ENCODE measurements around the gene NOP9. TPM values are rescaled to one million over a fixed set of nuclear protein-coding genes. Genes with fewer than 3 reads are reported as not detected.

The NOP9 gene
- total RNA-seq, 1 donor from 2014 or later, result 23.5 TPM

DNA sequence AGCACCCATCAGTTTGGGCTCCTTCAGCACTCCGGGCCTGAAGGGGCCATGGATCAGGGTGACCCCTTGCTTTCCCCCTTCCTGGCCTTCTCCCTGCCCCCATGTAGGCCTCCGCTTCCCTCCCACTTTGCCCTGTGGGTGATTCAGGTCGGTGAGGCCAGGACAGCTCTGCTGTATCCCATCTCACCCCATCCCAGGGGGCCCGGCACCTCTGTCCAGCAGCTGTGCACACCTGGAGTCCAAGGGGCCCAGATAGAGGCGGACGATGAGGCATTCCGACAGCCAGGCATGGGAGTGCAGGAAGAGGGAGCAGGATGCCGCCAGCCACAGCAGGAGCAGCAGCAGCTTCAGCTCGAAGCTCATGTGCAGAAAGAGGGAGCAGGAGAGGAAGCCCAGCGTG lies 23.0 kb downstream of the NOP9 start:
- Mint-ChIP-seq H3K4me1 (ENCODE audit: low read depth, unreplicated experiment) (peaks cover 3% of the 10 kb centered on the region), H3K27me3 (ENCODE audit: low read depth, unreplicated experiment) (peaks cover 43% of the 10 kb centered on the region), H3K9me3 (ENCODE audit: unreplicated experiment) (no peaks in the 10 kb centered on the region)

DNA sequence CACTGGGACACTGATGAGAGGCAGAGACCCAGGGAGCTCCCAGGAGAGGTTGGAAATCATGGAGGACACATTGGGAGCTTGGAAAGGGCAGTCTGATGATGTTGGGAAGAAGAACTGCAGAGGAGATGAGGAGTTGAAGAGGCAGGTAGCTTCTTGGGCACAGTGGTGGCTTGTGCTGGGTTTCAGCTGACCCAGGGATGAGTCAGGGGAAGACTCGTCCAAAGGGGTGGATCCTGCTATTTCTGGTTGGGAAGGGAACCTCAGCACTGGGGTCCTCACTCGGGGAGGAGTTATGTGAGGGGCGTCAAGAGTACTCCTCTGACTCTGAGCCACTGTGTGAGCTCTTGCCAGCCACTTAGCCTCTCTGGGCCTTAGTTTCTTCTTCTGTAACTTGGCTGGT lies 23.7 kb downstream of the NOP9 start:
- TF ChIP-seq, protein P1, sequence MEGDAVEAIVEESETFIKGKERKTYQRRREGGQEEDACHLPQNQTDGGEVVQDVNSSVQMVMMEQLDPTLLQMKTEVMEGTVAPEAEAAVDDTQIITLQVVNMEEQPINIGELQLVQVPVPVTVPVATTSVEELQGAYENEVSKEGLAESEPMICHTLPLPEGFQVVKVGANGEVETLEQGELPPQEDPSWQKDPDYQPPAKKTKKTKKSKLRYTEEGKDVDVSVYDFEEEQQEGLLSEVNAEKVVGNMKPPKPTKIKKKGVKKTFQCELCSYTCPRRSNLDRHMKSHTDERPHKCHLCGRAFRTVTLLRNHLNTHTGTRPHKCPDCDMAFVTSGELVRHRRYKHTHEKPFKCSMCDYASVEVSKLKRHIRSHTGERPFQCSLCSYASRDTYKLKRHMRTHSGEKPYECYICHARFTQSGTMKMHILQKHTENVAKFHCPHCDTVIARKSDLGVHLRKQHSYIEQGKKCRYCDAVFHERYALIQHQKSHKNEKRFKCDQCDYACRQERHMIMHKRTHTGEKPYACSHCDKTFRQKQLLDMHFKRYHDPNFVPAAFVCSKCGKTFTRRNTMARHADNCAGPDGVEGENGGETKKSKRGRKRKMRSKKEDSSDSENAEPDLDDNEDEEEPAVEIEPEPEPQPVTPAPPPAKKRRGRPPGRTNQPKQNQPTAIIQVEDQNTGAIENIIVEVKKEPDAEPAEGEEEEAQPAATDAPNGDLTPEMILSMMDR (IDR thresholded peaks at IDR 0.05; ENCODE audit: insufficient read depth, low read depth, low read length), result no peak
- no peak for TF ChIP-seq EZH2 (IDR thresholded peaks at IDR 0.05; ENCODE audit: insufficient read depth, low read length)
- H4K20me1 ChIP-seq (ENCODE audit: insufficient read depth, low read length), result no peaks in the 10 kb centered on the region
- no peaks in the 10 kb centered on the region for H3K4me1 ChIP-seq (ENCODE audit: insufficient read depth, low read length)
- no peak overlapping the region for H3K9ac ChIP-seq (ENCODE audit: low read length)
- no peak overlapping the region for H3K27ac ChIP-seq (ENCODE audit: low read depth, low read length)
- H3K4me3 ChIP-seq (ENCODE audit: insufficient read depth, low read depth, low read length), result no peak overlapping the region
- Mint-ChIP-seq H3K9me3 (ENCODE audit: unreplicated experiment) (no peaks in the 10 kb centered on the region), H3K4me3 (ENCODE audit: unreplicated experiment) (no peak overlapping the region), H3K27ac (ENCODE audit: unreplicated experiment) (no peak overlapping the region), H3K36me3 (ENCODE audit: low read depth, unreplicated experiment) (no peaks in the 10 kb centered on the region), H3K27me3 (ENCODE audit: low read depth, unreplicated experiment) (peaks cover 39% of the 10 kb centered on the region), H3K4me1 (ENCODE audit: low read depth, unreplicated experiment) (peaks cover 3% of the 10 kb centered on the region)
- DNase-seq (ENCODE audit: low read depth), result no peak
- no peak for FAIRE-seq
- no peaks in the 10 kb centered on the region for H3K36me3 ChIP-seq (ENCODE audit: insufficient read depth, low read length)
- H3K27me3 ChIP-seq (ENCODE audit: insufficient read depth, low read length), result peaks cover 31% of the 10 kb centered on the region
- no peak overlapping the region for H3K4me2 ChIP-seq (ENCODE audit: low read length)
- H3K79me2 ChIP-seq (ENCODE audit: insufficient read depth, low read length), result no peaks in the 10 kb centered on the region
- no peak overlapping the region for H2AFZ ChIP-seq (ENCODE audit: low read depth, low read length)
- H3K9me3 ChIP-seq (ENCODE audit: insufficient read depth, low read depth, low read length), result no peaks in the 10 kb centered on the region

More for the DNA sequence above, 23.0 kb downstream of the NOP9 start:
- Histone ChIP-seq H3K27me3 (ENCODE audit: insufficient read depth, low read length) (peaks cover 31% of the 10 kb centered on the region), H3K4me2 (ENCODE audit: low read length) (no peak overlapping the region), H3K9me3 (ENCODE audit: insufficient read depth, low read depth, low read length) (no peaks in the 10 kb centered on the region), H2AFZ (ENCODE audit: low read depth, low read length) (no peak overlapping the region), H3K4me3 (ENCODE audit: insufficient read depth, low read depth, low read length) (no peak overlapping the region), H3K36me3 (ENCODE audit: insufficient read depth, low read length) (no peaks in the 10 kb centered on the region), H4K20me1 (ENCODE audit: insufficient read depth, low read length) (no peaks in the 10 kb centered on the region), H3K9ac (ENCODE audit: low read length) (no peak overlapping the region), H3K4me1 (ENCODE audit: insufficient read depth, low read length) (no peaks in the 10 kb centered on the region), H3K27ac (ENCODE audit: low read depth, low read length) (no peak overlapping the region), H3K79me2 (ENCODE audit: insufficient read depth, low read length) (no peaks in the 10 kb centered on the region)
- no peak for TF ChIP-seq EZH2 (IDR thresholded peaks at IDR 0.05; ENCODE audit: insufficient read depth, low read length)
- TF ChIP-seq, protein P1 (IDR thresholded peaks at IDR 0.05; ENCODE audit: insufficient read depth, low read depth, low read length), result no peak
- no peak for FAIRE-seq
- Mint-ChIP-seq H3K36me3 (ENCODE audit: low read depth, unreplicated experiment) (no peaks in the 10 kb centered on the region), H3K27ac (ENCODE audit: unreplicated experiment) (no peak overlapping the region), H3K4me3 (ENCODE audit: unreplicated experiment) (no peak overlapping the region)
- no peak for DNase-seq (ENCODE audit: low read depth)

DNA sequence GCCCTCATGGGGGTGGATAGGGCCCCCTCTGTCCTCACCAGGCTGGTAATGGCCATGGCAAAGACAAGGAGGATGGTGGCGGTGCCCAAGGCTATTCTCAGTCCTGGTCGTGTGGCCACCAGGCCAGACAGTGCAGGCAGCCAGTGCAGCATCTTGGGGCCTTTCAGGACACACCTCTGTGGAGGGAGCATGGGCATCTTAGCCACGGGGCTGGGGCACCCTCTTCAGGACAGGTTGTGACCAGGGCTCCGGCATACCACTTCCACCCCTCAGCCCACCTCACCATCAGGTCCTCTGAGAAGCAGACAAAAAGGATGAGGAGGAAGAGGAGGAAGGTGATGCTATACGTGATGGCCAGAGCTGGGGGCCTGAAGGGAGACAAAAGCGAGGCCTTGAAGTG lies 24.4 kb downstream of the NOP9 start:
- Mint-ChIP-seq H3K27ac (ENCODE audit: unreplicated experiment) (no peak overlapping the region), H3K36me3 (ENCODE audit: low read depth, unreplicated experiment) (no peaks in the 10 kb centered on the region), H3K9me3 (ENCODE audit: unreplicated experiment) (no peaks in the 10 kb centered on the region), H3K27me3 (ENCODE audit: low read depth, unreplicated experiment) (peaks cover 45% of the 10 kb centered on the region), H3K4me1 (ENCODE audit: low read depth, unreplicated experiment) (peaks cover 3% of the 10 kb centered on the region), H3K4me3 (ENCODE audit: unreplicated experiment) (no peak overlapping the region)
- no peak overlapping the region for H3K9ac ChIP-seq (ENCODE audit: low read length)
- no peaks in the 10 kb centered on the region for H3K4me1 ChIP-seq (ENCODE audit: insufficient read depth, low read length)
- H3K27ac ChIP-seq (ENCODE audit: low read depth, low read length), result no peak overlapping the region
- H3K27me3 ChIP-seq (ENCODE audit: insufficient read depth, low read length), result peaks cover 30% of the 10 kb centered on the region
- no peaks in the 10 kb centered on the region for H3K79me2 ChIP-seq (ENCODE audit: insufficient read depth, low read length)
- no peaks in the 10 kb centered on the region for H4K20me1 ChIP-seq (ENCODE audit: insufficient read depth, low read length)
- no peak overlapping the region for H2AFZ ChIP-seq (ENCODE audit: low read depth, low read length)
- no peaks in the 10 kb centered on the region for H3K9me3 ChIP-seq (ENCODE audit: insufficient read depth, low read depth, low read length)
- no peak overlapping the region for H3K4me2 ChIP-seq (ENCODE audit: low read length)
- H3K36me3 ChIP-seq (ENCODE audit: insufficient read depth, low read length), result no peaks in the 10 kb centered on the region
- H3K4me3 ChIP-seq (ENCODE audit: insufficient read depth, low read depth, low read length), result no peak overlapping the region
- no peak for DNase-seq (ENCODE audit: low read depth)
- TF ChIP-seq, protein P1 (IDR thresholded peaks at IDR 0.05; ENCODE audit: insufficient read depth, low read depth, low read length), result no peak
- no peak for TF ChIP-seq EZH2 (IDR thresholded peaks at IDR 0.05; ENCODE audit: insufficient read depth, low read length)
- no peak for FAIRE-seq

Data from astrocyte (in vitro differentiated cells and primary cell).